Lung (tissue), 12 donors: ENCODE results near the gene PIP5K1B. TPM values are rescaled to one million over a fixed set of nuclear protein-coding genes. Genes with fewer than 3 reads are reported as not detected.

Experiments
- ATAC-seq: fragments of 200-7000 bp; cut with Tn5 transposase; one replicate; pipeline ENCODE4 v1.9.1; 2020; ENCODE audit warnings: moderate number of reproducible peaks; ENCODE audit not compliant: insufficient read depth, low FRiP score
- DNase-seq, 3 donors: peaks; one replicate each; pipeline ENCODE4 v3.0.0-alpha.2; 2013 to 2017
- H3K27ac ChIP-seq, 2 donors: one replicate each; pipeline ENCODE4 v1.5.1; 2013; ENCODE audit warnings: mild to moderate bottlenecking in 2 of 2, moderate library complexity in 2 of 2, control low read depth in 1 of 2, inconsistent platforms in 1 of 2, low read depth in 1 of 2, low read length in 1 of 2
- H3K27me3 ChIP-seq, 3 donors: one replicate each; pipeline ENCODE4 v1.5.1; 2013; ENCODE audit warnings: low read length in 2 of 3; ENCODE audit not compliant: control insufficient read depth in 3 of 3, insufficient read depth in 3 of 3
- H3K36me3 ChIP-seq, 4 donors: one replicate each; pipeline ENCODE4 v1.5.1; 2013; ENCODE audit warnings: low read length in 4 of 4, mild to moderate bottlenecking in 1 of 4, moderate library complexity in 1 of 4; ENCODE audit not compliant: control insufficient read depth in 4 of 4, insufficient read depth in 4 of 4
- H3K4me1 ChIP-seq, 5 donors: one replicate each; pipeline ENCODE4 v1.5.1; 2013; ENCODE audit warnings: low read length in 5 of 5, mild to moderate bottlenecking in 2 of 5, moderate library complexity in 1 of 5; ENCODE audit not compliant: control insufficient read depth in 5 of 5, insufficient read depth in 5 of 5
- H3K4me3 ChIP-seq: one replicate; pipeline ENCODE4 v1.5.1; 2013; ENCODE audit warnings: mild to moderate bottlenecking, control low read depth, moderate library complexity
- H3K9ac ChIP-seq, 2 donors: one replicate each; pipeline ENCODE4 v1.5.1; 2013; ENCODE audit warnings: low read length in 2 of 2, control low read depth in 1 of 2; ENCODE audit not compliant: insufficient read depth in 1 of 2
- H3K9me3 ChIP-seq, 4 donors: one replicate each; pipeline ENCODE4 v1.5.1; 2013; ENCODE audit warnings: low read length in 3 of 4, mild to moderate bottlenecking in 1 of 4, moderate library complexity in 1 of 4; ENCODE audit not compliant: control insufficient read depth in 4 of 4, insufficient read depth in 3 of 4
- WGBS, 2 donors: extraction: QIAGEN DNeasy Blood & Tissue Kit; methylation state at CpG; one replicate each; pipeline ENCODE4 v1.1.7; 2013; 5-methylcytosine and 5-hydroxymethylcytosine counted together
- polyA plus RNA-seq, 2 donors: library from polyadenylated mRNA; stranded (reverse); fragments of 200-250 nt; gene quantifications; one replicate each; pipeline ENCODE4 v1.2.1, GENCODE V29; 2013
- total RNA-seq, 2 donors: library from RNA; depleted of rRNA in 1 of 2; stranded (reverse); fragments of >200 nt in 1 of 2; gene quantifications; one replicate each; pipeline ENCODE4 v1.2.1, GENCODE V29; 2014 to 2021
- TF ChIP-seq, protein P1 (sequence below): IDR thresholded peaks from 2 replicates; pipeline ENCODE4 v1.5.1; 2012; ENCODE audit warnings: mild to moderate bottlenecking; ENCODE audit errors: control extremely low read depth, extremely low read depth
- donor health status: control.
- donor health status: control.
- donor health status: Bipolar disorder and iron deficiency.
- donor health status: healthy.
- donor health status: DM: yes; HTN: yes; CAD: no.

The PIP5K1B gene
- total and polyA plus RNA-seq, 4 donors, result 6.6 to 28.2 (median 15.6) TPM

DNA sequence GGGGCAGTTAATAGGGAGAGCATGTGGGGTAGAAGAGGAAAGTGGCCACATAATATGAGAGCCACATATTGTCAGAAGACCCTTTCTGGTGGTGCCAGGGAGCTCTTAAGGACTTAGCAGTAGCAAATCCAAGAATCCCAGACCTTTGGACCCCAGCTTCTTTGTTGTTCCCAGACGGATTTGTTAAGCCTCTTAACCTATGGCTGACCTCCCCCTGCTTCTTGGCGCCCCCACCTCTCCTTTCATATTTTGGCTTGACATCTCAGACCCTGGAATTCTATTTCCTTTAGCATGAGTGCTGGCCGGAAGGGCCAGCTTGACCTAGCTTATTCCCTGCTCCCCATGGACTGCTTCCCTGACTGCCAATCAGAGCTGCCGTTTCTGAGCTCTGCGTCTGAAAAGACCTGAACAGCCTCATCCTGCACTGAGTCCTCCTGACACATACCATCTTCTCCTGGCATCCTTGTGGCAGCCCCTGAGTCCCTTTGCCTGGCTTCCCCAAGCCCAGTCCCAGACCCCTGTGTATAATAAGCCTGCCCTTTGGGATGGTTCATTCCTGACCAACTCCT lies 192.6 kb downstream of the PIP5K1B start:
- H3K27ac ChIP-seq, result no peak overlapping the region
- TF ChIP-seq, protein P1, sequence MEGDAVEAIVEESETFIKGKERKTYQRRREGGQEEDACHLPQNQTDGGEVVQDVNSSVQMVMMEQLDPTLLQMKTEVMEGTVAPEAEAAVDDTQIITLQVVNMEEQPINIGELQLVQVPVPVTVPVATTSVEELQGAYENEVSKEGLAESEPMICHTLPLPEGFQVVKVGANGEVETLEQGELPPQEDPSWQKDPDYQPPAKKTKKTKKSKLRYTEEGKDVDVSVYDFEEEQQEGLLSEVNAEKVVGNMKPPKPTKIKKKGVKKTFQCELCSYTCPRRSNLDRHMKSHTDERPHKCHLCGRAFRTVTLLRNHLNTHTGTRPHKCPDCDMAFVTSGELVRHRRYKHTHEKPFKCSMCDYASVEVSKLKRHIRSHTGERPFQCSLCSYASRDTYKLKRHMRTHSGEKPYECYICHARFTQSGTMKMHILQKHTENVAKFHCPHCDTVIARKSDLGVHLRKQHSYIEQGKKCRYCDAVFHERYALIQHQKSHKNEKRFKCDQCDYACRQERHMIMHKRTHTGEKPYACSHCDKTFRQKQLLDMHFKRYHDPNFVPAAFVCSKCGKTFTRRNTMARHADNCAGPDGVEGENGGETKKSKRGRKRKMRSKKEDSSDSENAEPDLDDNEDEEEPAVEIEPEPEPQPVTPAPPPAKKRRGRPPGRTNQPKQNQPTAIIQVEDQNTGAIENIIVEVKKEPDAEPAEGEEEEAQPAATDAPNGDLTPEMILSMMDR, result no peak
- 65 to 71% methylated on average over 5 of the region's 5 CpGs for WGBS, 2 donors
- no peaks in the 10 kb centered on the region for H3K27me3 ChIP-seq
- H3K4me1 ChIP-seq, result peaks cover 0 to 26% (median 7%) of the 10 kb centered on the region in 5 donors
- H3K36me3 ChIP-seq, result peaks cover 0 to 1% (median 0%) of the 10 kb centered on the region in 4 donors
- H3K9me3 ChIP-seq, result no peaks in the 10 kb centered on the region
- no peak for DNase-seq
- no peak for ATAC-seq
- no peak overlapping the region for H3K9ac ChIP-seq
- no peak overlapping the region for H3K4me3 ChIP-seq

DNA sequence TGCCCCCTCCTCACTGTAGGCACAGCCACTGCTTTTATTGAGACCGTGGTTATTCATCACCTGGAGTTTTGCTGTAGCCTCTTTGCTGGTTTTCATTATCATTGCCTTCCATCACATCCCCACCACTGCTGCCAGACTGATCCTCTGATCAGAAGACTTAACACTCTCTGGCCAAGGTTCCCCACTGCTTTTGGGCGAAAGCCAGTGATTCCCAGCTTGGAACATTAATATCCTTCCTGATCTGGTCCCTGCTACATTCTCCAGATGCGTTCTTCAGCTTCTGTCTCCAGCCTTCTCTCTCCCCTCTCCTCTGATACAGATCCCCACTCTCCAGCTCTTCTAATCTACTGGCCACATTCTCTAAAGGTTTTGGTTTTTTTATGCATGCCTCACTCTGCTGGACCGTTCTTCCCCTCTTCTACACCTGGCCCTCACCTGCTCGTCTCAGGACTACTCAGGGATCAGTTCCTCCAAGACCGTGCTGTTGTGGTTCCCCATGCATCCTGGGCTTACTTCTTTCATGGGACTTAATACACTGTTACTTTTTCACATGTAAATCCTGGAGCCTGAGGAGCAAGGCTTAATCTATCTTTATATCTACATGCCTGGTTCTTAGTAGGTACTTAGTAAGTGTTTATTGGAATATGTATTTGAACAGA lies 193.9 kb downstream of the PIP5K1B start:
- WGBS, 2 donors, result 76 to 84% methylated on average over 6 of the region's 6 CpGs

DNA sequence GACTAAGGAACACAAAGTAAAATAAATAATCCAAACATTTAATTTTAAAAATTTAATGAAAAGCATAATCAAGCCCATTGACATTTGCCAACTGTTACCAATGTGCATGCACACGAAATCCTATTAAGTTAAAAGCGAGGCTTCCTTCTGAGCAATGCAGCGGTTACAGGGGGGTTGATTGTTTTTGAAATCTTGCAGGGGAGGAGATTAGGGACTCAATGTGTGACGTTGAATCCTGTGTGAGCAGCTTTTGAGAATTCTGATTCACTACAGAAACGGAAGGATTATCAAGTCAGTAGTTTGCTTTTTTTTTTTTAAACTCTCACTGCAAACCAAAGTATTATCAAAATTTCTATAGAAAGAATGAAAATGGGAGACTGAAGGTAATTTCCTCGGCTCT lies 199.4 kb downstream of the PIP5K1B start:
- Histone ChIP-seq H3K9ac (no peak overlapping the region), H3K27me3 (no peaks in the 10 kb centered on the region), H3K4me1 (peaks cover 0 to 8% (median 0%) of the 10 kb centered on the region in 5 donors), H3K9me3 (no peaks in the 10 kb centered on the region), H3K36me3 (no peaks in the 10 kb centered on the region), H3K27ac (no peak overlapping the region), H3K4me3 (no peak overlapping the region)
- 67 to 75% methylated on average over 6 of the region's 6 CpGs for WGBS, 2 donors
- DNase-seq (no peak), ATAC-seq (no peak)
- TF ChIP-seq, protein P1, result no peak

More for the DNA sequence above, 193.9 kb downstream of the PIP5K1B start:
- TF ChIP-seq, protein P1, result no peak
- peaks cover 0 to 1% (median 0%) of the 10 kb centered on the region in 4 donors for H3K36me3 ChIP-seq
- H3K4me3 ChIP-seq, result no peak overlapping the region
- no peak for DNase-seq
- no peaks in the 10 kb centered on the region for H3K27me3 ChIP-seq
- no peak overlapping the region for H3K9ac ChIP-seq
- ATAC-seq, result no peak
- H3K4me1 ChIP-seq, result peaks cover 0 to 30% (median 7%) of the 10 kb centered on the region in 5 donors
- H3K9me3 ChIP-seq, result no peaks in the 10 kb centered on the region
- H3K27ac ChIP-seq, result no peak overlapping the region
